ENCODE results near the gene CTAG1A.

DNA sequence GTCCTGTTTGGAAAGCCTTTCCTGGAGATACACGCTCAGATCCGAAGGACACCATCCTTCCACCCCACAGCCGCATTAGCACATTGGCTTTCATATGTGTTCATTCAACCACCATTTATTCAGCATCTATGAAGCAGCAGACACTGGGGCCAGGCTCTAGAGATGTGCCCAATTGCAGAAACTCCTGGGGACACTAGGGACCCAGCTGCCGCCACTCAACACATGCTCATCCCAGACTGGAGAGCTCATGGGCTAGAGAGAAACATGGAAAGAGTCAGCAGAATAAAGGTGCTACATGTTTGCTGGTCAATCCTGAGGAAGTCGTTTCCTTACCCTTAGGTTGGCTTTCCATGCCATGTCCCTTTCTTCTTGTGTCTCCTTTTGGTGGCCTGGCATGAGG, 7.6 kb downstream of the CTAG1A start:
- TF ChIP-seq ZBTB33 (IDR thresholded peaks at IDR 0.05; ENCODE audit: extremely low read depth, insufficient replicate concordance, low read length) (no peak), CEBPB (IDR thresholded peaks at IDR 0.05; ENCODE audit: low read depth) (no peak), TCF7L2 (IDR thresholded peaks at IDR 0.05; ENCODE audit: borderline replicate concordance, extremely low read depth, insufficient read depth, insufficient read length) (no peak), YY1 (IDR thresholded peaks at IDR 0.05; ENCODE audit: extremely low read depth, insufficient replicate concordance, low read depth, low read length) (no peak), EZH2phosphoT487 (IDR thresholded peaks at IDR 0.05; ENCODE audit: borderline replicate concordance) (no peak), POLR2AphosphoS5 (IDR thresholded peaks at IDR 0.05; ENCODE audit: low read depth, low read length) (no peak), POLR2A (IDR thresholded peaks at IDR 0.05; ENCODE audit: borderline replicate concordance, extremely low read depth, insufficient read depth, insufficient read length) (no peak), CBX3 (IDR thresholded peaks at IDR 0.05; ENCODE audit: low read depth) (no peak), ZNF274 (IDR thresholded peaks at IDR 0.05; ENCODE audit: low read depth, low read length) (no peak), RAD21 (IDR thresholded peaks at IDR 0.05; ENCODE audit: low read depth) (no peak), SP1 (IDR thresholded peaks at IDR 0.05; ENCODE audit: low read depth) (no peak), ELF1 (IDR thresholded peaks at IDR 0.05; ENCODE audit: borderline replicate concordance, low read depth) (no peak)
- TF ChIP-seq, protein P1, sequence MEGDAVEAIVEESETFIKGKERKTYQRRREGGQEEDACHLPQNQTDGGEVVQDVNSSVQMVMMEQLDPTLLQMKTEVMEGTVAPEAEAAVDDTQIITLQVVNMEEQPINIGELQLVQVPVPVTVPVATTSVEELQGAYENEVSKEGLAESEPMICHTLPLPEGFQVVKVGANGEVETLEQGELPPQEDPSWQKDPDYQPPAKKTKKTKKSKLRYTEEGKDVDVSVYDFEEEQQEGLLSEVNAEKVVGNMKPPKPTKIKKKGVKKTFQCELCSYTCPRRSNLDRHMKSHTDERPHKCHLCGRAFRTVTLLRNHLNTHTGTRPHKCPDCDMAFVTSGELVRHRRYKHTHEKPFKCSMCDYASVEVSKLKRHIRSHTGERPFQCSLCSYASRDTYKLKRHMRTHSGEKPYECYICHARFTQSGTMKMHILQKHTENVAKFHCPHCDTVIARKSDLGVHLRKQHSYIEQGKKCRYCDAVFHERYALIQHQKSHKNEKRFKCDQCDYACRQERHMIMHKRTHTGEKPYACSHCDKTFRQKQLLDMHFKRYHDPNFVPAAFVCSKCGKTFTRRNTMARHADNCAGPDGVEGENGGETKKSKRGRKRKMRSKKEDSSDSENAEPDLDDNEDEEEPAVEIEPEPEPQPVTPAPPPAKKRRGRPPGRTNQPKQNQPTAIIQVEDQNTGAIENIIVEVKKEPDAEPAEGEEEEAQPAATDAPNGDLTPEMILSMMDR (IDR thresholded peaks at IDR 0.05 in 2 of 3, conservative IDR thresholded peaks at IDR 0.05 in 1 of 3; ENCODE audit: borderline replicate concordance in 1 of 3, insufficient read depth in 1 of 3, low read depth in 2 of 3, low read length in 2 of 3), result no peak
- TF ChIP-seq, protein P2, sequence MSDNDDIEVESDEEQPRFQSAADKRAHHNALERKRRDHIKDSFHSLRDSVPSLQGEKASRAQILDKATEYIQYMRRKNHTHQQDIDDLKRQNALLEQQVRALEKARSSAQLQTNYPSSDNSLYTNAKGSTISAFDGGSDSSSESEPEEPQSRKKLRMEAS (IDR thresholded peaks at IDR 0.05), result no peak
